ENCODE results near the gene RNU1-4. TPM values are rescaled to one million over a fixed set of nuclear protein-coding genes. Genes with fewer than 3 reads are reported as not detected.
A peak's percentile ranks its signal among the peaks of the same experiment; 100 is the strongest.
"Not testable (repeated sequence)": the region's sequence is repeated elsewhere in the genome, so short reads cannot be mapped to it uniquely, and the experiment has no call there.

RNU1-4 gene
- total RNA-seq, 2 donors from 2014 or later = 12,584 to 18,986 TPM

DNA sequence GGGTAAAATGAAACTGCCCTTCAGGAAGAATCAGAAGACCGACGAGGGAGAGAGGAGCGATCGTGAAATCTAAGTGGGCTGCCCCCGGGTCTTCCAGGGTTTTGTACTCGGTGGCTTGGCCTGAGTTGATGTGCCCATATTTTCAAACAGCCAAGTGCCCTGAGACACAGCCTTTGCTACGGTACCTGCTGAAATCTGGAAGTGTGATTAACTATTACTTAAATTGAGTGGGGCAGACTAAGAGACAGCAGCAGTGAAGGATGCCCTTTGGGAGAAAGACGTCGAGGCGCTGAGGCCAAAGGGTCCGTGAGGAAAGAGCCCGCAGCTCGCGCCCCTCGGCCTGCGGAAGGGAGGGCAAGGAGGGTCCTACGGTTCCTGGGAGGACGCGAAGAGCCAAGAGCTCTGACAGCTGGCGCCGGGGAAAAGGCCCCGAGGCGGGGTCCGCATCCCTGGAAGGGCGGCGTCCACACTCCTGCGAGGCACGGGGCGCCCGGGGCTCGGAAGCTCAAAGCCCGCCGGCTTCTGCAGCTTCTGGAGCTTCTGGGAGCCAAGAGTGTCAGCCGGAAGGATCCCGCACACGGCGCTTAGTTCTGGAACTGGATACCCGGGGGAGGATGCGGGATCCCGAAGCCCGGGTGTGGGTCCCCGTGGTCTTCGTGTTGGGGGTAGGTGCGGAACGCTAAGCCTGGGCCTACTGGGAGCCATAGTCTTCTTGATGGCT, 15.4 kb upstream of the RNU1-4 start:
- intact Hi-C loops (cut with DNase I) = no loop called here
- peak; percentile 93 for DNase-seq (ENCODE audit: low spot score)

DNA sequence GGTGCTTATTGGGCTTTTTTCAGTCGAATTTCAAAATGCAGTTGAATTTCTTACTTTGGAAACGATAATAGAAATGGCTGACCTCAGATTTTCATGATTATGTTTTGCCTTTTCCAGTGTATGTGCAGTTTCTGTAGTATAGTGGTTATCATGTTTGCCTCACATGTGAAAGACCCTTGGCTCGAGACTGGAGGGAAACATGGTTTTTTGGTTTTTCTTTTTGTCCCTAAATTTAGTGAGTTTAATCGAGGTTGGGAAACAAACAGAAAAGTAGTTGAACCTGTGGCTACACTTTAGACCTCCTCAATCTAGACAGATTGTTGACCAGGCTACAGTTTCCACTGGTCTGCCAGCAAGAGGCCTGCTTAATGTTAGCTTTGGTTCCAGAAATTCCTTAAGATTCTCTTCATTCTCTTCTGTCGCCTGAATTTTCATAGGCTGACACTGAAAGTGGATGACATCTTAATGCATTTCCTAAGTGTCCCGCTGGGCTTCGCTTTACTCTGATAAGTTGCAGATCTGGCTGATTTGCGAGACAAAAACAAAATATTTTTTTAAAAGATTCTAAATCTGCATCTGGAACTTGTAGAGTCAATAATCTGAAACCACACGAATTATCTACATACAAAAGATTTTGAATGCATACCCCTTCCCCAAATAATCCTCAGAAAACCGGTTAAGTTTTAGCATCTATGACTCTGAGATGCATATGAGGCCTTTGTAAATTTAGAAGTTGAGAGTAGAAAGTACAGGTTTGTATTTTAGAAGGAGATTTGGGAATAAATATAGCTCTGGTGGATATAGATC, 14.7 kb upstream of the RNU1-4 start:
- intact Hi-C loops (cut with DNase I); DNase-seq (ENCODE audit: low spot score): not testable (repeated sequence)

DNA sequence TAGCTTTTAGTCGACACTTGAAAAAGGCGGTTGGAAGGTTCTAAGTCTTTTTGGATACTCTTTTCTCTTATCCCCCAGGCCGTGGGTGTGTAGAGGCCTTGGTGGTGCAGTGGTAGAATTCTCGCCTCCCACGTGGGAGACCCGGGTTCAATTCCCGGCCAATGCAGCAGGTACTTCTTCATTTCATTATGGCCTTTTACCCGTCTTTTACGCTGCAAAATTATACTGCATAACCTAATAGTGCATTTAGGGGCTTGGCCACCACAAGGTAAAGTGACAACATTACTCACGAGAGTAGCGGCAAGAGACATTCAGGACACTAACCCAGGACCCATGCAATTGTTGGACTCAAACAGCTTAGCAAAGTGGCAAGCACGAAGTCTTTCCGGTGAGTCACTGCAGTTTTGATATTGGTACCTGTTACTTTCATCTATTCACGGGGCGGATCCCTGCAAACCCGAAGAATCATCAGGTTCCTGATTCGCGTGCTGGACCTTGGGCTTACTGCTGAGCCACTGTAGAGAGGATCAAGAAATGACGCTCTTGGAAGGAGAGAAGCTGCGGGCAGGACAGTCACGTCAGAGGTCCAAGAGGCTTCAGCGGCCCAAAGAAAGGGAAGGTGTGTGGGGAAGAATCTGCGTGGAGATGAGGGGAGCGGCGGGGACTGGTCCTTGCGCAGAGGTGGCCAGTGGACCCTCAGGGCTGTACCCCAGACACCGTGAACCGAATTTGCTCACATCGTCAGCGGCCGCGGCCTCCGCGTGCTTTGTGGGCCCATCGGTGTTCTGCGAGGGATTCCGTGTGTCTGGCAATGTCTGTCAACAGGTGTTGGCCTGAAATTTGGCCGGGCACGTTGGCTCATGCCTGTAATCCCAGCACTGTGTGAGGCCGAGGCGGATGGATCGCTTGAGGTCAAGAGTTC, 12.9 kb upstream of the RNU1-4 start:
- DNase-seq (ENCODE audit: low spot score) = peak; percentile 91
- intact Hi-C loops (cut with DNase I) = no loop called here

DNA sequence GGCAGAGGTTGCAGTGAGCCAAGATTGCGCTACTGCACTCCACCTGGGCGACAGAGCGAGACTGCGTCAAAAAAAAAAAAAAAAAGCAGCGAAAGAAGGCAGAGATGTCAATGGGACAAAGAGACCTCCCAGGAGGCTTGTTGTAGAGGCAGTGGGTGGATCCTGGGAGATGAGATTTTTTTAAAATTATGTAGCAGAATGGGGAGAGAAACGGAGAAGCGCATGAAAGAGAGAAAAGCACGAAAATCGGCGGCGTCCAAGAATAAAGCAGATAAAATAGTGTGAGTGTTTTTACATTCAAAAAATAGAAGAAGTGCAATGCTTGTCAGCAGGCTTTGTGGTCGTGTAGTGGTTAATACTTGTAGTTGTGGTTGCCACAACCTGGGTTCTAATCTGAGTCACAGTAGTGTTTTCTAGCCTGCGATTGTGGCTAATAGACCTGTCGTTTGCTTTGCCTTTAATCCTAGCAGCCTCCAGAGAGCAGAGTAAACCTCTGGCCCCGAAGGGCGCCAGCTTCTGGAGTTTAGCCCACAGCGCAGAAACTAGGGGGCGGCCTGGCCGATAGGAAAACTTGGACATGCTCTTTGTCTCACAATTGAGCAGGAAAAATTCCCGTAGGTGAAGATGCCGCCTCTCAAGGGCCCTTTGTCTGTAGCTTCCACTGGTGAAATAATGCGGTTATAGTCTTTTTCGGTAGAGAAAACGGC, 11.9 kb upstream of the RNU1-4 start:
- peak; percentile 81 for DNase-seq (ENCODE audit: low spot score)
- intact Hi-C loops (cut with DNase I) = not testable (repeated sequence)

DNA sequence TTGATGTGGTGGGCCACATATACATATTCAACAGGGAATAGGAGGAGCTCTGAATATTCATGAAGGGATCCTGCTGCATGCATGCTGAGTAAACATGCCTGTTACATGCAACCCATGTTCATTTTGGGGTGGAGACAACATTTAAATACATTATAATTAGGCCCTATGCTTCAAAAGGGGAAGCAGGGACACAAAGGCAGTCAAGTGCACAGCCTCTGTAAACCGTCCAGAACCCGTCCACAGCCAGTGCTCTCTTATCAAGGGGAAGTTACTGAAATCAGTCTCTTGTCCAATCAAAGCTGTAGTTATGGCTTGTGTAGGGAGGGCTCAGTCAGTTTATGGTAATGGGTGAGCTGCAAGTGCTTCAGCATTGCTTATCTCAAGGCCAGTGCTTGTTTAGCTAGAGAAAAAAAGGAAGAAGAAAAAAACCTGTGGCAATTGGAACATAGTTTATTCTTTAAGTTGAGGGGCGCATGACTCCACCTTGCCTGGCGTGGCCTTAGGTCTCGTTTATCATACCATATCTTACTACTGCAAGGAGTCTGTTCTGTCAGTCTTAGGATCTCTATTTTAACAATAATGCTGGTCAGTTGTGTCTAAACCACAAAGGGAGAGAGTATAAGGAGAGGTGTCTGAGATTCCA, 7.9 kb upstream of the RNU1-4 start:
- intact Hi-C loops (cut with DNase I); DNase-seq (ENCODE audit: low spot score): not testable (repeated sequence)

DNA sequence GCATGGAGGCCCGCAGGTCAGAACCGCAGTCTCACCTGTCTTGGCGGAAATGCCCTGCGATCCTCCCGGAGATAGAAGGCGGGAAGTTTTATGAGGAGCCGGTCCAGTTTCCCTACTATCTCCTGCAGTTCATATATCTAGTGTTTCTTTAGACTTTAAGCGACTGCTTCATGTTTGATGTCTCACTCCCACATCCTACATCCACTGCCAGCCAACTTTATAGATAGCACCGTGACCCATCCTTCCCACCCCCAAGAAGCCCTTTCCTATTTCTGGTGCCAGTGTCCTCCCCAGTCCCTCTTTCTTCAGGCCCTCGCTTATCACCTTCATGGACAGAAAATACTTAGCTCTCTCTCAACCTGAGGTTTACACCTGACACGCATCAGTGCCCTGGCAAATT, 914 bp downstream of the RNU1-4 start:
- DNase-seq (ENCODE audit: low spot score); intact Hi-C loops (cut with DNase I): not testable (repeated sequence)

DNA sequence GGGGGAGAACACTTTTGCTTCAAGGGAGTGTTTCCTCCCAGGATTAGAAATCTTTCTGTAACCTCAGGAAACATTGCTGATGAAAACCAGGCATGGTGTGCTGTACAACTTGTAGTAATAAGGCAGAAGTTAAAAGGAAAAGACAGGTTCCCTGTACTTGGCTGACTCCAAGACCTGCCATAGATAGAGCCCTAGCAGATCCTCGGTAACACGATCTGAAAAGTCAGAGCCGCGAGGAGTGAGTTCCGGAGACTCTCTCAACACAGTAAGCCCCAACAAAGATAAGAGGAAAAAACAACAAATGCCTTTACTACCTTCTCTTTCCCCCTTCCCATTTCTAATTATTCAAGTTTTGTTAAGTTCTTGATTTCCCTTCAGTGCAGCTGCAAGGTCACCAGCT, 7.3 kb downstream of the RNU1-4 start:
- DNase-seq (ENCODE audit: low spot score) = peak; percentile 4
- intact Hi-C loops (cut with DNase I) = not testable (repeated sequence)

DNA sequence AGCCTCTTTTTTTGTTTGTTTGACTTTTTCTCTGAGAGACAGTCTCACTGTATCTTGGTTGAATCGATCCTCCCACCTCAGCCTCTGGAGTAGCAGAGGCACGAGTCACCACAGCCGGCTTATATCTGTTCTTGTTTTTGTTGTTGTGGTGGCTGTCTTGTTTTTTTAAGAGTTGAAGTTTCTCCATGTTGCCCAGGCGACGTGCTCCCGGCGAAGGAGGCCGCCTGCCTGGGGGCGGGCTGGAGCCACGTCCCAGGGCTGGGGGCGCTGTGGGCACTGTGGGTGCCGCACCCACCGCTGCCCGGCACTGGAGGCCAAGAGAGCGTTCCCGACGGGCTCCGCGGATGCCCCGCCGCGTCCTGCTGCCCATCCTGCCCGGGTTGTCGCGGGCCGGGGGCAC, 8.4 kb downstream of the RNU1-4 start:
- intact Hi-C loops (cut with DNase I) = not testable (repeated sequence)
- peak; percentile 16 for DNase-seq (ENCODE audit: low spot score)

DNA sequence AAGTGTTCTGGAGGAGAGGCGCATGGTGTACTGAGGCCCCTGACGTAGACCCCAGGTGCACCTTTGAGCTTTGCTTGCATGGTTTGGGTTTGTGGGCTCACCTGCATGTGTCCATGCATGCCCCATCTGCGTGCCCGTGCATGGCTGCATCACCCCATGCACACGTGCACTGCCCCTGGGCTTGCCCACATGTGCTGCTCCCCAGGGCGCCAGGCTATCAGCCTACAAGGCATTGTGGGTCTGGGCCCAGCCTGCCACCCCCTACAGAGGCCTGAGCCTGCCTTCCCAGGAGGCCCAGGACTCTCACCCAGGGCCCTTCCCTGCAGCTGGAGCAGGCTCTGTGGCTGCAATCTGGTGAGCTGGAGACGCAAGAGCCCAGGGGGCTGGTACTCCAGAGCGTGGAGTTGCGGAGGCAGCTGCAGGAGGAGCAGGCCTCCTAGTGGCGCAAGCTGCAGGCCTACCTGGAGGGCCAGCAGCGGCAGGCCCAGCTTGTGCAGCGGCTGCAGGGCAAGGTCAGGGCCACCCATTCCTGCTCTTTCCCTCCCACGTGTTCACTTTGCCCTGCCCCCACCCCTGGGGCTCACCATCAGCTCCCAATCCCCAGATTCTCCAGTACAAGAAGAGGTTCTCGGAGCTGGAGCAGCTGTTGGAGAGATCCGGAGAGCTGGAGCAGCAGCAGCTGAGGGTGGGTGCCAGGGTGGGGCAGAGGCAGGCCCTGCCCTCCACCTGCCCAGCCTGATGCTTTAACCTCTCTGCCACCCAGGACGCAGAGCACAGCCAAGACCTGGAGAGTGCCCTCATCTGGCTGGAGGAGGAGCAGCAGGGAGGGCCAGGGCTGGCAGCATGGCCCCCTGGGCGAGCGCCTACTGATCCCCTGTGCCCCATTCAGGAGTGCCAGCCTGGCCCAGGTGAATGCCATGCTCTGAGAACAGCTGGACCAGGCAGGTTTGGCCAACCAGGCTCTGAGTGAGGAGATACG, 9.9 kb downstream of the RNU1-4 start:
- intact Hi-C loops (cut with DNase I); DNase-seq (ENCODE audit: low spot score): not testable (repeated sequence)

DNA sequence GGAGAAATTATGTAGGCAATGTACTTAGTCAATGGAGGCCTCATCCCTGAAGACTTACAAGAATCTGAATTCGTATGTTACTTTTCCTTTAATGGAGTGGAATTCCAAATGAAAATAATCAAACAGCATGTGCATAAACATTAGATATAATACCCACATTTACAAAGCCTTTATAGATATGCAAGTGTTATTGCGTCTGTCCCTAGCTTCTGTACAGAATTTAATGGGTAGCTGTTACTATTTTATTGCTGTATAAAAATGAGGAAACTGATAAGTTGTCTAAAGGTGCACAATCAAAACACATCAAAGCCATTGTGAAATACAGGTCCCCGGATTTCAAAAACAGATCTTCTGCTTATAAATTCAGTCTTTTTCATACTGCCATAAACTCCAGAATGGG, 12.5 kb downstream of the RNU1-4 start:
- DNase-seq (ENCODE audit: low spot score); intact Hi-C loops (cut with DNase I): not testable (repeated sequence)

DNA sequence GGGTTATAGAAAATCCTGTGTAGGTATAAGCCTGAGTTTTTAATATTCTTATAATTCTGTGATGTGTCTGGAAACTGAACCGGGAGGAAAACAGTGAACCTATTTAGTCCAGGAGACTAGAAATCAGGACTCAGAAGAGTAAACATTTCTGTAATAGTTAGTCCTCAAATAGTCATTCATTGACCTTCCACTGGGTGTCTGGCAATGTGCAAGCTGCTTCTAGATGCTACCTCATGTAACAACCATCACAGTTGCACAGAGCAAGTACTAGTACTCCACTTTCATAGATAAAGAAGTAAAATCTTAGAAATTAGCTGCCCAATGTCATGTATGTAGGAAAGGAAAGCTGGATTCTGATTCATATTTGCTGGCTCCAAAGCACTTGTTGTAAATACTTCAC, 15.1 kb downstream of the RNU1-4 start:
- DNase-seq (ENCODE audit: low spot score) = peak; percentile 24
- intact Hi-C loops (cut with DNase I) = not testable (repeated sequence)

DNA sequence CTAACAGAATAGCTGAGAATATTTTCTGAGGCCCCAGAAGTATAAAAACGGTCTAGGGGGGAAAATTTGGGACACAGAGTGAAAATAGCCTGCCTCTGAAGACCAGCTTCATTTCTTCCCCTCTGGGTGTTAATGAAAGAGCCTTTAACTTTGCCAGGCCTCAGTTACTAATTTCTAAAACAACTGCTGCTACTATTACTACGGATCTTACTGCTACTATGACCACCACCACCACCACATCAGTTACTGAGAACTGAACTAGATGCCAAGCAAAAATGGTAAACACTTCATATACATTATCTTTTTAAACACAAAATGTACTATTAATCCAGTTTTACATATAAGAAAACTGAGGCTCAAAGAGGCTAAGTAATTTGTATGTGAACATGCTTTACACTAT, 15.6 kb downstream of the RNU1-4 start:
- intact Hi-C loops (cut with DNase I); DNase-seq (ENCODE audit: low spot score): not testable (repeated sequence)

DNA sequence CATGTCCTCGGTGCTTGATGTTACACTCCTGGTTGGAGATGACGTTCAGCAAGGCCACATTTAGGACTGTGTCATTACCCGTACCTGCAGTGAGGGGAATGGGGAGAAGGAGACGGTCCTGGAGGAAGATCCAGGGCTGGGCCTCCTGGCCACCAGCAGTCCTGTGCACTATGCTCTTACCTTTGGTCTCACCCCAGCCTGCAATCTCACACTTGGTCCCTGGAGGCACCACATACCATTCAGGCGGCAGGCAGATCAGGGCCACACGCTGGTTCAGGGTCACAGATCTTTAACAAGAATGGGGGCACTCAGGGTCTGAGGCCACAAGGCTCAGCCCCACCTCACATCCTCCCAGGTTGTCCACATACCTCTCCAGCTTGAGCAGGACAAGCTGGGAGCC, 17.3 kb downstream of the RNU1-4 start:
- DNase-seq (ENCODE audit: low spot score); intact Hi-C loops (cut with DNase I): not testable (repeated sequence)

DNA sequence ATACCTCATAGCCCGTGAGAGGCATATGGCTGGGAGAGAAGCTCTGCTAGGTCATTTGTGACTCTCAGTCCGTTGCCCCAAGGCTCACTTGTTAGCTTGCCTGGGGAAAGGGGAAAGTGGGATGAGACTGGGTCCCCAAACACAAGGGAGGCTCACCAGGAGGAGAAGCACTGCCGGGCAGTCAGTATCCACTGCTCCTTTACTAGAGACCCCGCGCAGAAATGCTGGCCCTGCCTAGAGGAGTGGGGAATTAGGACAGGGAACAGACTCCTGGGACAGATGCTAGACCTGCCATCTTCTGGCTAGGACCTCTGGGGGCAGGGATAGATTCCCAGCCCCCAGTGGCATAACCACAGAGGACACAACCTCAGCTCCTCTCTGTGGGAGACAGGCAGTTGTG, 17.7 kb downstream of the RNU1-4 start:
- intact Hi-C loops (cut with DNase I) = not testable (repeated sequence)
- peak; percentile 7 for DNase-seq (ENCODE audit: low spot score)

DNA sequence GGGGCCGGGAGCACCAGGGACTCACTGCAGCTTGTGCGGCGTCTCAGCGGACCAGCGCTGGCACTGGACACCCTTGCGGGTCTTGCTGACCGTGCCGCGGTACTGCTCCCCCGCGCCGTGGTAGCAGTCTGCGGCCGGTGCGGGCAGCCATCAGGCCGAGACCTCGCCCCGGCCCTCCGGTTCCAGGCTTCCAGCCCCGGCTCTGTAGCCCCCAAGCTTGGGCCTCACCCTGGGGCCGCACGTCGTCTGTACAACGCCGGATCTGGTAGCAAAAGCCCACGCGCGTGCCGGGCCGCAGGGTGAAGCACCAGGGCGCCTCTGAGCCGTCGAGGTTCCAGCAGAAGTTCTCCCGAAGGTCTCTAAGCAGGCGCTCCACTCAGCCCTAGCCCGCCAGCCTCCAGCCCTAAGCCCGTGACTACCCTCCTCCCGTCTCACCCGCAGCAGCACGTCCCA, 18.8 kb downstream of the RNU1-4 start:
- intact Hi-C loops (cut with DNase I) = not testable (repeated sequence)
- DNase-seq (ENCODE audit: low spot score) = peak; percentile 80

DNA sequence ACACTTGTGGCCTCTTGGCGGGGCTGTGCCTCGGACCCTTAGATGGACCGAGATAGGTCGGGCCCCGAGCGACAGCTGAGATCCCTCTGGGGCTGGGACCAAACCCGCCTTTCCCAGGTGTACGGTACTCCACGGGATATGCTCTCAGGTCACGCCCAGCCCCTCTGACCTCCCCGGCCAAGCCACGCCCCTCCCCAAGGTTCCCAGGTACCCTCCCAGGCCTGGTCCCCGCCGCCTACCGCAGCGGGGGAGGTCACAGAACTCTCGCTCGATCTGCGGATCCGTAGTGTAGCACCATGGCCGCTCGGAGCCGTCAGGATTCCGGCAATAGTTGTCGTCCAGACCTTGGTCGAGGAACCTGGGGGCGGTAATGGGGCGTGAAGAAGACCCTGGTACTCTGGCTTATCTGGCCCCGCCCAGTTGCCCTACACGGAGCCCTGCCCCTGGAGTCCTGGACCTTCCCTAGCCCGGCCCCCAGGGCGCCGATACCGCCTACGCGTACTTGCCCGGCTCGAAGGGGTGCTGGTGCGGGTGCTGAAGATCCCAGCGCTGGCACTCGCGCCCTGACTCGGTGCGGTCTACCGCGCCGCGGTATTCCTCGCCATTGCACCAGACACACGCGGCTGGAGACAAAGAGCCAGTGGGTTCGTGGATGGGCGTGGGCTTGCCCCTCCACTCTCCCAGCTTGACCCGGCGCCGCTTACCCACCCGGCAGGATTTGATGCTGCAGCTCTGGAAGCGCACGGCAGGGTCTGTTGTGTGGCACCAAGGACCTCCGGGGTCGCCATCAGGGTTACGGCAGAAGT, 19.5 kb downstream of the RNU1-4 start:
- intact Hi-C loops (cut with DNase I); DNase-seq (ENCODE audit: low spot score): not testable (repeated sequence)

DNA sequence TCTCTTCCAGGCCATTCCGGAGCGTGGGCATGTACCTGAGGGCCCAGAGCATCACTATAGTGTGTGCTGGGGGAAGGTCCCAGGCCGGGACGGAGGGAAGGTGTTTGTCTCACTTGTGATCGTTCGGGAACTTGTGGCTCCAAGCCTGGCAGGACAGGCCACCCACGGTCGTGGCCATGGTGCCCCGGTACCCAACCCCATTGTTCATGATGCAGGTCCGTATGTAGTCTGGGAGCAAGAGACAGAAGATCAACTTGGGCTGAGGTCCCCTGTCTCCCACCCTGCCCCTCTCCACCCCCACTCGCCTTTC, 20.1 kb downstream of the RNU1-4 start:
- DNase-seq (ENCODE audit: low spot score) = peak; percentile 49
- intact Hi-C loops (cut with DNase I) = not testable (repeated sequence)

Measured in posterior vena cava (tissue), 2 donors.